K562 (cell line): ENCODE measurements around the gene IFNGR1. TPM values are rescaled to one million over a fixed set of nuclear protein-coding genes. Genes with fewer than 3 reads are reported as not detected.

Experiments used
- CHD4 ChIP-seq: fragments of 200-600 bp; sonication (generic); IDR thresholded peaks from 3 replicates; pipeline ENCODE4 v1.6.1; 2012; ENCODE audit warnings: low read depth, mild to moderate bottlenecking, mixed read lengths, low read length, inconsistent platforms; ENCODE audit not compliant: insufficient read depth, insufficient replicate concordance, poor library complexity, severe bottlenecking
- ETV1 ChIP-seq: fragments of 450-650 bp; conservative IDR thresholded peaks from 2 replicates; pipeline ENCODE4 v1.6.1; 2016; ENCODE audit warnings: missing genetic modification characterization, control low read depth, low read depth, missing compliant biosample characterization
- FOXJ3 ChIP-seq: sonication (generic); formaldehyde crosslinking; IDR thresholded peaks from 2 replicates; pipeline ENCODE4 v1.4.0; 2020; ENCODE audit warnings: mild to moderate bottlenecking, missing genetic modification reagents
- FOXK1 ChIP-seq: sonication (generic); formaldehyde crosslinking; IDR thresholded peaks from 2 replicates; pipeline ENCODE4 v1.8.0; 2022; ENCODE audit warnings: missing genetic modification reagents, mild to moderate bottlenecking, borderline replicate concordance
- MAFF ChIP-seq: IDR thresholded peaks from 2 replicates; pipeline ENCODE4 v1.6.1; 2012; ENCODE audit warnings: low read length, improper control_type of control experiment
- MTA1 ChIP-seq: fragments of 450-650 bp; IDR thresholded peaks from 2 replicates; pipeline ENCODE4 v1.6.1; 2017; ENCODE audit warnings: borderline replicate concordance
- NR2C2 ChIP-seq, 2 experiments: fragments of 200-800 bp in 1 of 2; sonication (Bioruptor generic) in 1 of 2; sonication (generic) in 1 of 2; formaldehyde crosslinking in 1 of 2; IDR thresholded peaks; 2 replicates each; pipeline versions ENCODE4 v1.6.1 to v1.8.0; 2016 to 2022; ENCODE audit warnings: mild to moderate bottlenecking in 1 of 2, missing compliant biosample characterization in 1 of 2, missing genetic modification characterization in 1 of 2, missing genetic modification reagents in 1 of 2
- SIRT6 ChIP-seq: IDR thresholded peaks from one replicate; pipeline ENCODE4 v1.6.1; 2012; ENCODE audit warnings: low read depth, mild to moderate bottlenecking, control low read depth, inconsistent platforms, low read length, moderate library complexity
- SRF ChIP-seq, 2 experiments: fragments of 250-450, 450-650 bp in 1 of 2; sonication (Bioruptor Pico) in 1 of 2; sonication (generic) in 1 of 2; formaldehyde crosslinking; IDR thresholded peaks; 2 replicates each; pipeline versions ENCODE4 v1.5.0 to v1.5.1; 2020 to 2022; ENCODE audit warnings: mild to moderate bottlenecking in 1 of 2, missing genetic modification reagents in 1 of 2
- ZC3H11A ChIP-seq: IDR thresholded peaks from 2 replicates; pipeline ENCODE4 v1.6.1; 2012; ENCODE audit warnings: low read depth, low read length, improper control_type of control experiment
- ZNF57 ChIP-seq: fragments of 450-650 bp; formaldehyde crosslinking; IDR thresholded peaks from 2 replicates; pipeline ENCODE4 v1.4.0; 2020; ENCODE audit warnings: mild to moderate bottlenecking, moderate library complexity
- polyA plus RNA-seq, 8 experiments: library from polyadenylated mRNA; depleted of rRNA in 4 of 8; stranded (reverse) in 5 of 8; unstranded in 3 of 8; fragments of >200 nt; fragmentation: Nextera tagmentation in 2 of 8; fragmentation: Illumina TruSeq in 1 of 8; extraction: Ambion mirVana in 2 of 8; extraction: Trizol in 1 of 8; gene quantifications; 2 replicates each; pipeline versions ENCODE4 v1.2.1 to v1.2.3, GENCODE V29; 2011 to 2014; ENCODE audit warnings: inconsistent platforms in 1 of 8, missing spikeins in 1 of 8
- total RNA-seq, 7 experiments: library from RNA; depleted of rRNA in 6 of 7; stranded (reverse); fragments of >200 nt in 6 of 7; fragmentation: Illumina TruSeq in 2 of 7; extraction: Trizol in 2 of 7; gene quantifications; 2 replicates each; pipeline versions ENCODE4 v1.2.1 to v1.2.3, GENCODE V29; 2011 to 2021; ENCODE audit warnings: low replicate concordance in 1 of 7
- TF ChIP-seq, protein P1 (sequence below): fragments of 250-450 bp; sonication (Bioruptor Pico); IDR thresholded peaks from 2 replicates; pipeline ENCODE4 v1.4.0; 2020; ENCODE audit warnings: mild to moderate bottlenecking, moderate library complexity
- TF ChIP-seq, protein P2 (sequence below): fragments of 250-450 bp; sonication (Bioruptor Pico); IDR thresholded peaks from 2 replicates; pipeline ENCODE4 v1.5.0; 2021
- TF ChIP-seq, protein P3 (sequence below): IDR thresholded peaks from 2 replicates; pipeline ENCODE4 v1.6.1; 2011; ENCODE audit not compliant: insufficient read length; ENCODE audit errors: extremely low read depth
- TF ChIP-seq, protein P4 (sequence below): fragments of 250-450 bp; sonication (Bioruptor Pico); IDR thresholded peaks from 2 replicates; pipeline ENCODE4 v1.5.0; 2021; ENCODE audit warnings: mild to moderate bottlenecking, borderline replicate concordance
- TF ChIP-seq, protein P5 (sequence below): fragments of 250-450 bp; sonication (Bioruptor Pico); IDR thresholded peaks from 2 replicates; pipeline ENCODE4 v1.6.1; 2021; ENCODE audit warnings: mild to moderate bottlenecking
- TF ChIP-seq, protein P6 (sequence below): fragments of 450-650 bp; formaldehyde crosslinking; IDR thresholded peaks from 2 replicates; pipeline ENCODE4 v1.4.0; 2022; ENCODE audit warnings: mild to moderate bottlenecking, moderate library complexity

IFNGR1 gene
- total and polyA plus RNA-seq, 9 of the 15 experiments (the other 6 are each of a cell fraction or from before 2014, with no cell fraction given): 14.7 to 47.0 (median 26.7) TPM

DNA sequence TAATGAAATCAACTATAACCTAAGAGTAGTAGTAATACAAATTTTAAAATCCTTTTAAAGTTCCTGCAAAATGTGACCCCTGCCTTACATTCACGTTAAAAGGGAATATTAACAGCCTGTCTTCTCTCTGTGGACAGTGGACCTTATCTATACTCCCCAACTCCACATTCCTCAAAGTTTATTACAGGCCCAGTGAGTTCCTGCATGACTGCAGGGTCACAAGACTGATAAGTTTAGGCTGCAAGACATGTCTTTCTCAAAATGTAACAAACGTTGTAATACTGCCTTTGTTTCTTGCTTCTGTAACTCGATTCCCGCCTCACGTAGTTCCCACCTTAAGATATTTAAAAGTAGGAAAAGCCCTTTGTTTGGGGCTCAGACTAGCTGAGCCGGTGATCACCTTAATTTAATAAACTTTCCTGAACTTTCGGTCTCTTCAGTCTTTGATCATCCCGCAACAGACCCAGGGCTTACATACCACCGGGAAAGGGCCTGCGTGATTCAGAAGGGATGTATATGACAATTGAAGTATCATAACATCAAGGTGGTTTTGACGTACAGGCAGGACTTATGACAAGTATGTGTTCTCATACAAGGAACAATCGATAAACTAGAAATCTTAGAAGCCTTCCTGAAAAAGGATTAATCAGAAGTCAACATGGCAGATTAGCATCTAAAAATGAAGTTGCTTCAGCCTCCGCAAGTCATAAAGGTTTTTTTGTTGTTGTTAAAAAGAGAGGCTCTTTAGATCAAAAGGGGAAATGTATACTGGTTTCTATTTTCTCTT is 48.7 kb downstream of the IFNGR1 start (continued):
- TF ChIP-seq NR2C2 (CRISPR knock-in tag; IDR thresholded peaks at IDR 0.05) (no peak), NR2C2 (tag; IDR thresholded peaks at IDR 0.05) (peak; percentile 71), FOXJ3 (CRISPR knock-in tag) (no peak), MAFF (no peak), ETV1 (peak; percentile 32; the same call in 1 of the 2 replicates), FOXK1 (CRISPR knock-in tag) (no peak), SRF (CRISPR knock-in tag; IDR thresholded peaks at IDR 0.05) (0 out of 4 replicates have a peak, but pooled peaks of 1 of the 2 experiments have one; percentile 18), ZC3H11A (no peak), MTA1 (no peak), SIRT6 (no peak), CHD4 (no peak), ZNF57 (CRISPR knock-in tag) (no peak)
- TF ChIP-seq, protein P1, sequence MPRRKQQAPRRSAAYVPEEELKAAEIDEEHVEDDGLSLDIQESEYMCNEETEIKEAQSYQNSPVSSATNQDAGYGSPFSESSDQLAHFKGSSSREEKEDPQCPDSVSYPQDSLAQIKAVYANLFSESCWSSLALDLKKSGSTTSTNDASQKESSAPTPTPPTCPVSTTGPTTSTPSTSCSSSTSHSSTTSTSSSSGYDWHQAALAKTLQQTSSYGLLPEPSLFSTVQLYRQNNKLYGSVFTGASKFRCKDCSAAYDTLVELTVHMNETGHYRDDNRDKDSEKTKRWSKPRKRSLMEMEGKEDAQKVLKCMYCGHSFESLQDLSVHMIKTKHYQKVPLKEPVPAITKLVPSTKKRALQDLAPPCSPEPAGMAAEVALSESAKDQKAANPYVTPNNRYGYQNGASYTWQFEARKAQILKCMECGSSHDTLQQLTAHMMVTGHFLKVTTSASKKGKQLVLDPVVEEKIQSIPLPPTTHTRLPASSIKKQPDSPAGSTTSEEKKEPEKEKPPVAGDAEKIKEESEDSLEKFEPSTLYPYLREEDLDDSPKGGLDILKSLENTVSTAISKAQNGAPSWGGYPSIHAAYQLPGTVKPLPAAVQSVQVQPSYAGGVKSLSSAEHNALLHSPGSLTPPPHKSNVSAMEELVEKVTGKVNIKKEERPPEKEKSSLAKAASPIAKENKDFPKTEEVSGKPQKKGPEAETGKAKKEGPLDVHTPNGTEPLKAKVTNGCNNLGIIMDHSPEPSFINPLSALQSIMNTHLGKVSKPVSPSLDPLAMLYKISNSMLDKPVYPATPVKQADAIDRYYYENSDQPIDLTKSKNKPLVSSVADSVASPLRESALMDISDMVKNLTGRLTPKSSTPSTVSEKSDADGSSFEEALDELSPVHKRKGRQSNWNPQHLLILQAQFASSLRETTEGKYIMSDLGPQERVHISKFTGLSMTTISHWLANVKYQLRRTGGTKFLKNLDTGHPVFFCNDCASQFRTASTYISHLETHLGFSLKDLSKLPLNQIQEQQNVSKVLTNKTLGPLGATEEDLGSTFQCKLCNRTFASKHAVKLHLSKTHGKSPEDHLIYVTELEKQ: peak; percentile 69; the same call in 1 of the 2 replicates
- TF ChIP-seq, protein P2, sequence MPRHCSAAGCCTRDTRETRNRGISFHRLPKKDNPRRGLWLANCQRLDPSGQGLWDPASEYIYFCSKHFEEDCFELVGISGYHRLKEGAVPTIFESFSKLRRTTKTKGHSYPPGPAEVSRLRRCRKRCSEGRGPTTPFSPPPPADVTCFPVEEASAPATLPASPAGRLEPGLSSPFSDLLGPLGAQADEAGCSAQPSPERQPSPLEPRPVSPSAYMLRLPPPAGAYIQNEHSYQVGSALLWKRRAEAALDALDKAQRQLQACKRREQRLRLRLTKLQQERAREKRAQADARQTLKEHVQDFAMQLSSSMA (CRISPR knock-in tag): peak; percentile 30; the same call in 1 of the 2 replicates
- TF ChIP-seq, protein P3, sequence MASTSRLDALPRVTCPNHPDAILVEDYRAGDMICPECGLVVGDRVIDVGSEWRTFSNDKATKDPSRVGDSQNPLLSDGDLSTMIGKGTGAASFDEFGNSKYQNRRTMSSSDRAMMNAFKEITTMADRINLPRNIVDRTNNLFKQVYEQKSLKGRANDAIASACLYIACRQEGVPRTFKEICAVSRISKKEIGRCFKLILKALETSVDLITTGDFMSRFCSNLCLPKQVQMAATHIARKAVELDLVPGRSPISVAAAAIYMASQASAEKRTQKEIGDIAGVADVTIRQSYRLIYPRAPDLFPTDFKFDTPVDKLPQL: no peak
- TF ChIP-seq, protein P4, sequence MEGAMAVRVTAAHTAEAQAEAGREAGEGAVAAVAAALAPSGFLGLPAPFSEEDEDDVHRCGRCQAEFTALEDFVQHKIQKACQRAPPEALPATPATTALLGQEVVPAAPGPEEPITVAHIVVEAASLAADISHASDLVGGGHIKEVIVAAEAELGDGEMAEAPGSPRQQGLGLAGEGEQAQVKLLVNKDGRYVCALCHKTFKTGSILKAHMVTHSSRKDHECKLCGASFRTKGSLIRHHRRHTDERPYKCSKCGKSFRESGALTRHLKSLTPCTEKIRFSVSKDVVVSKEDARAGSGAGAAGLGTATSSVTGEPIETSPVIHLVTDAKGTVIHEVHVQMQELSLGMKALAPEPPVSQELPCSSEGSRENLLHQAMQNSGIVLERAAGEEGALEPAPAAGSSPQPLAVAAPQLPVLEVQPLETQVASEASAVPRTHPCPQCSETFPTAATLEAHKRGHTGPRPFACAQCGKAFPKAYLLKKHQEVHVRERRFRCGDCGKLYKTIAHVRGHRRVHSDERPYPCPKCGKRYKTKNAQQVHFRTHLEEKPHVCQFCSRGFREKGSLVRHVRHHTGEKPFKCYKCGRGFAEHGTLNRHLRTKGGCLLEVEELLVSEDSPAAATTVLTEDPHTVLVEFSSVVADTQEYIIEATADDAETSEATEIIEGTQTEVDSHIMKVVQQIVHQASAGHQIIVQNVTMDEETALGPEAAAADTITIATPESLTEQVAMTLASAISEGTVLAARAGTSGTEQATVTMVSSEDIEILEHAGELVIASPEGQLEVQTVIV (CRISPR knock-in tag): peak; percentile 54; the same call in 1 of the 2 replicates
- TF ChIP-seq, protein P5, sequence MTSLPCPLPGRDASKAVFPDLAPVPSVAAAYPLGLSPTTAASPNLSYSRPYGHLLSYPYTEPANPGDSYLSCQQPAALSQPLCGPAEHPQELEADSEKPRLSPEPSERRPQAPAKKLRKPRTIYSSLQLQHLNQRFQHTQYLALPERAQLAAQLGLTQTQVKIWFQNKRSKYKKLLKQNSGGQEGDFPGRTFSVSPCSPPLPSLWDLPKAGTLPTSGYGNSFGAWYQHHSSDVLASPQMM (CRISPR knock-in tag): no peak
- TF ChIP-seq, protein P6, sequence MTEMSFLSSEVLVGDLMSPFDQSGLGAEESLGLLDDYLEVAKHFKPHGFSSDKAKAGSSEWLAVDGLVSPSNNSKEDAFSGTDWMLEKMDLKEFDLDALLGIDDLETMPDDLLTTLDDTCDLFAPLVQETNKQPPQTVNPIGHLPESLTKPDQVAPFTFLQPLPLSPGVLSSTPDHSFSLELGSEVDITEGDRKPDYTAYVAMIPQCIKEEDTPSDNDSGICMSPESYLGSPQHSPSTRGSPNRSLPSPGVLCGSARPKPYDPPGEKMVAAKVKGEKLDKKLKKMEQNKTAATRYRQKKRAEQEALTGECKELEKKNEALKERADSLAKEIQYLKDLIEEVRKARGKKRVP (CRISPR knock-in tag): no peak; the same call in 1 of the 2 replicates
